CD4-positive, alpha-beta T cell (primary cell): ENCODE results near the gene SERTM1. TPM values are rescaled to one million over a fixed set of nuclear protein-coding genes. Genes with fewer than 3 reads are reported as not detected.

Source experiments
- ATAC-seq: fragments of 200-7000 bp; cut with Tn5 transposase; one replicate; pipeline ENCODE4 v1.10.0; 2022; ENCODE audit warnings: mild to moderate bottlenecking; ENCODE audit not compliant: poor library complexity
- CTCF ChIA-PET: fragments of 350-600 bp; sonication (Branson Sonifier 250); formaldehyde crosslinking; loops from one replicate; lab custom pipeline; 2021; ENCODE audit warnings: antibody characterized with exemption, inconsistent platforms; lab: Charles Lee
- POLR2A ChIA-PET: fragments of 350-600 bp; sonication (Branson Sonifier 250); formaldehyde crosslinking; loops from one replicate; lab custom pipeline; 2021; ENCODE audit warnings: antibody characterized with exemption, inconsistent platforms; lab: Charles Lee
- DNase-seq, 14 experiments: peaks; one replicate each; pipeline ENCODE4 v3.0.0-alpha.2; 2013 to 2020; ENCODE audit warnings: mixed read lengths in 2 of 14
- H3K27ac ChIP-seq, 2 donors: one replicate each; pipeline versions ENCODE4 v1.5.1 to v1.7.0; 2013; ENCODE audit warnings: low read length in 2 of 2, low read depth in 1 of 2, mild to moderate bottlenecking in 1 of 2
- H3K27me3 ChIP-seq, 2 experiments: 1 replicate in 1 of 2; 2 replicates in 1 of 2; pipeline versions ENCODE4 v1.6.1 to v1.7.0; 2013; ENCODE audit warnings: low read length in 2 of 2, control low read depth in 1 of 2, mild to moderate bottlenecking in 1 of 2, moderate library complexity in 1 of 2; ENCODE audit not compliant: insufficient read depth in 2 of 2, control insufficient read depth in 1 of 2
- H3K36me3 ChIP-seq: one replicate; pipeline ENCODE4 v1.6.1; 2013; ENCODE audit warnings: low read length, control low read depth; ENCODE audit not compliant: insufficient read depth
- H3K4me1 ChIP-seq: one replicate; pipeline ENCODE4 v1.6.1; 2013; ENCODE audit warnings: low read length, control low read depth; ENCODE audit not compliant: insufficient read depth
- H3K4me3 ChIP-seq: one replicate; pipeline ENCODE4 v1.5.1; 2013; ENCODE audit warnings: mild to moderate bottlenecking, low read length, moderate library complexity
- H3K9me3 ChIP-seq, 2 experiments: 1 replicate in 1 of 2; 2 replicates in 1 of 2; pipeline versions ENCODE4 v1.6.1 to v1.7.0; 2013; ENCODE audit warnings: low read length in 2 of 2, mild to moderate bottlenecking in 2 of 2, control low read depth in 1 of 2, moderate library complexity in 1 of 2; ENCODE audit not compliant: control insufficient read depth in 1 of 2, insufficient read depth in 1 of 2
- H3K27ac Mint-ChIP-seq: one replicate; pipeline ENCODE4 v1.8.0; 2020; ENCODE audit warnings: mixed read lengths
- H3K27me3 Mint-ChIP-seq: one replicate; pipeline ENCODE4 v1.8.0; 2021; ENCODE audit warnings: mixed read lengths
- H3K36me3 Mint-ChIP-seq: one replicate; pipeline ENCODE4 v1.8.0; 2021; ENCODE audit warnings: low read depth, mixed read lengths
- H3K4me1 Mint-ChIP-seq: one replicate; pipeline ENCODE4 v1.8.0; 2021; ENCODE audit warnings: low read depth, mixed read lengths
- H3K4me3 Mint-ChIP-seq: one replicate; pipeline ENCODE4 v1.8.0; 2020; ENCODE audit warnings: mild to moderate bottlenecking, mixed read lengths
- H3K9me3 Mint-ChIP-seq: one replicate; pipeline ENCODE4 v1.8.0; 2020; ENCODE audit warnings: mixed read lengths
- CTCF ChIP-seq: fragments of 200-600 bp; IDR thresholded peaks from one replicate; pipeline ENCODE4 v1.8.0; 2022; ENCODE audit warnings: antibody characterized with exemption, mild to moderate bottlenecking
- intact Hi-C, 2 experiments: fragments of 100-400 bp; cut with DNase I in 1 of 2; cut with micrococcal nuclease in 1 of 2; formaldehyde crosslinking; loops; one replicate each; pipeline versions ENCODE4 v1.15.1 to v1.9.0; 2023 to 2025; cut with DNase I, micrococcal nuclease
- total RNA-seq, 174 experiments: library from RNA in 2 of 174; stranded (reverse) in 2 of 174; gene quantifications; one replicate each; pipeline ENCODE4 v1.2.3 and lab custom pipeline; 2021 to 2026

The SERTM1 gene
- total RNA-seq, 2 experiments from 2014 or later = not detected

DNA sequence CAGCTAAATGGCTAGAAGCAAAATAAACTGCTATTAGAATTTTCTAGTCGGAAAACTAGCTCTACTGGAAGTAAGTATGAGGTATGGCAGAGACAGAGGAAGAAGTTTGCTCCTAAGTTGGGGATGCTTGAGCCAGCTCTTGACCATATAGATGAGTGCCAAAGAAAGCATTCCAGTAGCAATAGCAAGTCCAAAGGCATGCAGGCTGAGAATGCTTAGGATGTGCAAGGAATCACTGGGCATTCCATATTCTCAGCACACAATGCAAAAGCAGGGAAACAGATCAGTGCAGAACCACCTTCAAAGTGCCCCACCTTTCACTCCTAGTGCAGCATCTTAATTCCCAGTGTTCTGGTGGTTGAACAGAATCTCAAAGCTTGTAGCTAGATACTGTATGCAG is 32.9 kb downstream of the SERTM1 start:
- DNase-seq (no peak), ATAC-seq (no peak)
- H3K27ac Mint-ChIP-seq = no peak overlapping the region
- no peak overlapping the region for H3K4me3 Mint-ChIP-seq
- Histone ChIP-seq H3K36me3 (no peaks in the 10 kb centered on the region), H3K4me1 (no peaks in the 10 kb centered on the region), H3K27me3 (no peaks in the 10 kb centered on the region), H3K4me3 (no peak overlapping the region), H3K9me3 (no peaks in the 10 kb centered on the region), H3K27ac (no peak overlapping the region)
- CTCF ChIA-PET = no interaction called here
- POLR2A ChIA-PET = no interaction called here
- no peak for TF ChIP-seq CTCF
- no peaks in the 10 kb centered on the region for H3K4me1 Mint-ChIP-seq
- intact Hi-C loops = no loop called here
- H3K9me3 Mint-ChIP-seq = no peaks in the 10 kb centered on the region
- no peaks in the 10 kb centered on the region for H3K36me3 Mint-ChIP-seq
- H3K27me3 Mint-ChIP-seq = peaks cover 8% of the 10 kb centered on the region

GRCh38 chr13:36709136-36709890 is 35.5 kb downstream of the SERTM1 start:
- H3K9me3 Mint-ChIP-seq = no peaks in the 10 kb centered on the region
- no peaks in the 10 kb centered on the region for H3K9me3 ChIP-seq
- intact Hi-C loops = no loop called here
- H3K4me3 Mint-ChIP-seq = no peak overlapping the region
- H3K4me1 ChIP-seq = no peaks in the 10 kb centered on the region
- no peak overlapping the region for H3K27ac ChIP-seq
- ATAC-seq (no peak), DNase-seq (no peak)
- TF ChIP-seq CTCF = no peak
- POLR2A ChIA-PET = no interaction called here
- H3K27me3 Mint-ChIP-seq = peaks cover 16% of the 10 kb centered on the region
- H3K36me3 ChIP-seq = no peaks in the 10 kb centered on the region
- CTCF ChIA-PET = no interaction called here
- H3K4me1 Mint-ChIP-seq = no peaks in the 10 kb centered on the region
- H3K36me3 Mint-ChIP-seq = no peaks in the 10 kb centered on the region
- H3K27ac Mint-ChIP-seq = no peak overlapping the region
- no peak overlapping the region for H3K4me3 ChIP-seq
- H3K27me3 ChIP-seq = no peaks in the 10 kb centered on the region

- no peaks in the 10 kb centered on the region for H3K9me3 Mint-ChIP-seq
- ATAC-seq (no peak), DNase-seq (no peak)
- no peaks in the 10 kb centered on the region for H3K9me3 ChIP-seq
- H3K27ac ChIP-seq = no peak overlapping the region
- POLR2A ChIA-PET = no interaction called here
- no peaks in the 10 kb centered on the region for H3K4me1 Mint-ChIP-seq
- H3K4me3 ChIP-seq = no peak overlapping the region
- CTCF ChIA-PET = no interaction called here
- H3K27me3 Mint-ChIP-seq = peaks cover 14% of the 10 kb centered on the region
- H3K4me3 Mint-ChIP-seq = no peak overlapping the region
- no peak for TF ChIP-seq CTCF
- no peaks in the 10 kb centered on the region for H3K4me1 ChIP-seq
- H3K27me3 ChIP-seq = no peaks in the 10 kb centered on the region
- no peaks in the 10 kb centered on the region for H3K36me3 Mint-ChIP-seq
- no peaks in the 10 kb centered on the region for H3K36me3 ChIP-seq
- no peak overlapping the region for H3K27ac Mint-ChIP-seq
- intact Hi-C loops = no loop called here
These were observed 36.6 kb downstream of the SERTM1 start for GRCh38 chr13:36710396-36710795.
